Heart right ventricle (tissue), 16 donors: ENCODE measurements around the gene C16orf89. TPM values are rescaled to one million over a fixed set of nuclear protein-coding genes. Genes with fewer than 3 reads are reported as not detected.
"Not testable (repeated sequence)": the region's sequence is repeated elsewhere in the genome, so short reads cannot be mapped to it uniquely, and the experiment has no call there.

Experiments
- ATAC-seq, 8 donors: fragments of 200-7000 bp; cut with Tn5 transposase; one replicate each; pipeline ENCODE4 v1.9.1; 2020; ENCODE audit warnings: mild to moderate bottlenecking in 8 of 8, moderate library complexity in 8 of 8, moderate number of reproducible peaks in 1 of 8
- DNase-seq, 2 donors: peaks; one replicate each; pipeline ENCODE4 v3.0.0-alpha.2; 2020
- H3K27ac ChIP-seq, 10 donors: fragments of 200-600 bp; sonication (generic) in 2 of 10; one replicate each; pipeline versions ENCODE4 v1.5.0 to v1.8.0; 2020 to 2022; ENCODE audit warnings: mild to moderate bottlenecking in 3 of 10
- H3K27me3 ChIP-seq, 7 donors: fragments of 200-600 bp; one replicate each; pipeline ENCODE4 v1.8.0; 2021 to 2022; ENCODE audit warnings: mild to moderate bottlenecking in 2 of 7
- H3K36me3 ChIP-seq, 9 donors: fragments of 200-600 bp; sonication (generic) in 1 of 9; one replicate each; pipeline versions ENCODE4 v1.5.0 to v1.8.0; 2020 to 2022; ENCODE audit warnings: mild to moderate bottlenecking in 2 of 9
- H3K4me1 ChIP-seq, 9 donors: fragments of 200-600 bp; sonication (generic) in 1 of 9; one replicate each; pipeline versions ENCODE4 v1.5.0 to v1.8.0; 2020 to 2022; ENCODE audit warnings: mild to moderate bottlenecking in 4 of 9
- H3K4me3 ChIP-seq, 10 donors: fragments of 200-600 bp; sonication (generic) in 2 of 10; one replicate each; pipeline versions ENCODE4 v1.5.0 to v1.8.0; 2020 to 2022; ENCODE audit warnings: mild to moderate bottlenecking in 7 of 10, moderate library complexity in 2 of 10
- H3K9me3 ChIP-seq, 11 donors: fragments of 200-600 bp in 10 of 11; sonication (generic) in 2 of 11; one replicate each; pipeline versions ENCODE4 v1.5.0 to v1.8.0; 2013 to 2022; ENCODE audit warnings: mild to moderate bottlenecking in 2 of 11, control low read depth in 1 of 11, moderate library complexity in 1 of 11
- WGBS, 2 donors: extraction: QIAGEN DNeasy Blood & Tissue Kit; methylation state at CpG; one replicate each; pipeline ENCODE4 v1.1.7; 2013; ENCODE audit warnings: inconsistent platforms in 1 of 2; 5-methylcytosine and 5-hydroxymethylcytosine counted together
- intact Hi-C, 10 donors: fragments of 100-400 bp; cut with DNase I; formaldehyde crosslinking; loops; one replicate each; pipeline versions ENCODE4 v1.11.1 to v1.14.2; 2022
- polyA plus RNA-seq, 2 donors: library from polyadenylated mRNA; stranded (reverse); fragments of 200-250 nt; gene quantifications; one replicate each; pipeline ENCODE4 v1.2.3, GENCODE V29; 2013
- total RNA-seq, 10 donors: library from RNA; stranded (reverse); fragmentation: NEBNext Ultra II Directional in 3 of 10; extraction: Animal tissue kit (Norgen Biotek cat#: 25700) in 3 of 10; gene quantifications; one replicate each; pipeline versions ENCODE4 v1.2.1 to v1.2.4, GENCODE V29; 2021 to 2023
- donor health status: Arrhythmogenic right ventricular cardiomyopathy.
- donor health status: ischemic (EF 13 %, LVEDD 7.1; RV severe dilation, severe dysfunction).
- donor health status: healthy with polysubstance abuse.
- donor health status: DM: no; HTN: yes; CAD: no.
- donor health status: DM: no; HTN: no; CAD: no.
- donor health status: ischemic (EF 25% LVEDD 6.9; RV normal size, moderate dysfunction).
- donor health status: ischemic (EF 25% LVEDD 5.7; RV mildly dilated, moderate dysfunction).
- donor health status: healthy.
- donor health status: DM: yes; HTN: yes; CAD: no.
- donor health status: Ischemic cardiomyopathy.
- donor health status: ischemic (EF 35%, LVEDD 5.7; RV mildly dilated, moderate dysfunction).
- donor health status: nonischemic (EF 11% LVEDD 7.7; RV severe dilation, severe dysfunction).
- donor health status: DM: yes; HTN: yes; CAD: no.
- donor health status: PGD.
- donor health status: ischemic (EF 29% LVEDD 5.4; RV normal size, mild dysfunction).
- donor health status: nonischemic (EF 23%, LVEDD 6.1; RV moderate dilation, normal function).

The C16orf89 gene
- total and polyA plus RNA-seq, 12 donors, result 0.28 to 44.9 (median 5.0) TPM

DNA sequence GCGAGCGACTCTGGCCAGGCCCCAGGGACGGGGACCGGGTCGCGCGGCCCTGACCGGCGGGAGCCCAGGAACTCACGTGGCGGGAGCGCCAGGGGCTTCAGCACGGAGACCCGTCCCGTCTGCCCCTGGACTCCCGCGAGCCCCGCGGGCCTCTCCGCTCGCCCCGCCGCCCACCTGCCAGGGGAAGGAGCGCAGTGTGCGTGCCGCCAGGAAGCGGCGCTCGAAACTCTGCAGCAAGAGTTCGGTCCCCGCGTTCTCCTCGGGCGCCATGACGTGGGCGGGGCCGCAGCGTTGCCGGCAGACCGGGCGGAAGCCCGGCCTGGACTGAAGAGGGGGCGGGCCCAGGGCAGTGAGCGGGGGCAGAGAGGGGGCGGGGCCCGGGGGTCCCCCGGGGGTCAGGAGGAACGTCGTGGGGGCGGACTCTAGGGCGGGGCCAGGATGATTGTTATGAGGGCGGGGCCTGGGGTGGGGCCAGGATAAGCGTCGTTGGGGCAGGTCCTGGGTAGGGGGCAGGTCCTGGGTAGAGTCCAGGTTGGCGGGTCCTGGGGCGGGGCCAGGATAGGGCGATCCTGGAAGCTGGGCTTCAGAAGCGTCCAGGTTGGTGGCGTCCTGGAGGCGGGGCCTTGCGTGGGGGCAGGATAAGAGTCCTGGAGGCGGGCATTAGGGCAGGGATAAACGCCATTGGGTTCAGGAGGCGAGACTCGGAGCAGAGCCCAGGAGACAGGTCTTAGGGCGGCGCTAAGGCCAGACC, 31.9 kb upstream of the C16orf89 start, which contains the start of gene EEF2KMT:
Gene EEF2KMT, minus strand, starts transcription at position 326 of the 751 bp plus-strand sequence. Its CDS starts 56 bp downstream, at position 270.
- H3K36me3 ChIP-seq, H3K9me3 ChIP-seq, H3K27me3 ChIP-seq, intact Hi-C loops: not testable (repeated sequence)
- ATAC-seq (peak; percentile 100), DNase-seq (peak; percentile 99 to 100)
- peak within 1 kb of the TSS; percentile 56 to 97 (median 80) for H3K4me3 ChIP-seq
- 0% methylated on average over 55 to 67 of the region's 67 CpGs for WGBS, 2 donors
- peaks cover 0 to 15% (median 5%) of the 10 kb centered on the region in 9 donors for H3K4me1 ChIP-seq
- H3K27ac ChIP-seq, result peak within 1 kb of the TSS; percentile 8 to 91 (median 84)

- H3K27ac ChIP-seq, result peak overlapping the region in 9 of 10 donors; percentile 69 to 91 (median 83)
- ATAC-seq, H3K9me3 ChIP-seq, H3K36me3 ChIP-seq, H3K27me3 ChIP-seq, intact Hi-C loops: not testable (repeated sequence)
- DNase-seq, result peak in 1 of 2 donors; percentile 29
- H3K4me3 ChIP-seq, result peak overlapping the region; percentile 56 to 97 (median 80)
- H3K4me1 ChIP-seq, result peaks cover 0 to 15% (median 5%) of the 10 kb centered on the region in 9 donors
- 0% methylated on average over 23 of the region's 23 CpGs for WGBS, 2 donors
These were observed 31.3 kb upstream of the C16orf89 start for GRCh38 chr16:5097061-5097469.

GRCh38 chr16:5096437-5097060, 30.8 kb upstream of the C16orf89 start:
- DNase-seq, intact Hi-C loops, ATAC-seq: not testable (repeated sequence)

GRCh38 chr16:5095145-5095830, 29.5 kb upstream of the C16orf89 start:
- DNase-seq, ATAC-seq, H3K4me3 ChIP-seq, H3K27ac ChIP-seq, H3K9me3 ChIP-seq, H3K27me3 ChIP-seq, intact Hi-C loops, H3K36me3 ChIP-seq: not testable (repeated sequence)
- peaks cover 0 to 15% (median 5%) of the 10 kb centered on the region in 9 donors for H3K4me1 ChIP-seq
- 62 to 63% methylated on average over 11 of the region's 11 CpGs for WGBS, 2 donors

More at GRCh38 chr16:5096437-5097060, 30.8 kb upstream of the C16orf89 start:
- H3K36me3 ChIP-seq, H3K9me3 ChIP-seq, H3K27me3 ChIP-seq: not testable (repeated sequence)
- peak overlapping the region; percentile 56 to 97 (median 80) for H3K4me3 ChIP-seq
- peaks cover 0 to 15% (median 5%) of the 10 kb centered on the region in 9 donors for H3K4me1 ChIP-seq
- 29 to 33% methylated on average over 7 of the region's 7 CpGs for WGBS, 2 donors
- H3K27ac ChIP-seq, result peak overlapping the region in 3 of 10 donors; percentile 83 to 89 (median 84)

DNA sequence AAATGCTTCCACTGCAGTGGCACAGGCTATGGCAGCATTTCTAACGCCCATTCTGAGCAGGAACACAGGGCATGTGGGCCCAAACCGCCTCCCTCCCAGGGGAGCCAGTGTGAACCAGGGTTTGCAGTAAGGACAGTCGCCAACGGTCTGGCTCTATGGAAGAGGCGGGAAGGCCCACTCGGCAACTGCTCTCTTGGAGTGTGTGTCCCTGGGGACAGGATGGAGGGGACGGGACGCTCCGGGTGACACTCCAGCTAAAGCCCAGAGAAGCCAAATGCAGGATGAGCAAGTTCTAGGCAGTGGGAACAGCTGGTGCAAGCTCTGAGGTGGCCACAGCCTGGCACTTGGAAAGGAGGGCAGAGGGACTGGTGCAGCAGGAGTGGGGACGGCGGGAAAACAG, 28.0 kb upstream of the C16orf89 start:
- 66 to 73% methylated on average over 11 of the region's 11 CpGs for WGBS, 2 donors
- H3K27ac ChIP-seq, H3K9me3 ChIP-seq, H3K4me3 ChIP-seq, ATAC-seq, H3K27me3 ChIP-seq, H3K4me1 ChIP-seq, intact Hi-C loops, DNase-seq: not testable (repeated sequence)
- peaks cover 0 to 19% (median 0%) of the 10 kb centered on the region in 9 donors for H3K36me3 ChIP-seq

DNA sequence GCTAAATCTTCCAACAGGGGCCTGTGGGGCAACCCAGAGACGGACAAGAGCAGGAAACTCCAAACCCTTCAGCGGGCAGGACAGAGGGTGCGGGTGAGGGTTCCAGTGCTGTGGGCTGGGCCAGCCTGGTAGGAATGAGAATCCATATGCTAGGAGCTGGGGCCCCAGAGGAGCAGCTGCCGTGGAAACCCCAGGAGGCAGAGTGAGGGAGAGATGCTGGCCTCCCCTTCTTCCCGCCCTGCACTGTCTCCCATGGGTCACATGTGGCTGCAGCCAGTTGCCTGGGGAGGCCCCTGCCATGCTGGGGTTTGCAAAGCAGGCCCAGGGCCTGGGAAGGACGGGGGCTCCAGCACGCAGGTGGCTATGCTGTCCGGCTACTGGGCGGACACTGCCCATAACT, 27.3 kb upstream of the C16orf89 start:
- DNase-seq, H3K9me3 ChIP-seq, ATAC-seq, H3K4me1 ChIP-seq, H3K27ac ChIP-seq, H3K27me3 ChIP-seq, intact Hi-C loops, H3K4me3 ChIP-seq: not testable (repeated sequence)
- H3K36me3 ChIP-seq, result peaks cover 0 to 25% (median 0%) of the 10 kb centered on the region in 9 donors
- 89 to 93% methylated on average over 6 to 9 of the region's 9 CpGs for WGBS, 2 donors

- intact Hi-C loops, ATAC-seq, H3K4me3 ChIP-seq, DNase-seq, H3K27me3 ChIP-seq, H3K9me3 ChIP-seq, H3K27ac ChIP-seq, H3K4me1 ChIP-seq: not testable (repeated sequence)
- 87% methylated on average over 9 of the region's 9 CpGs for WGBS, 2 donors
- H3K36me3 ChIP-seq, result peaks cover 0 to 47% (median 0%) of the 10 kb centered on the region in 9 donors
These were observed 24.8 kb upstream of the C16orf89 start for GRCh38 chr16:5090592-5090991.

GRCh38 chr16:5089911-5090555, 24.3 kb upstream of the C16orf89 start:
- intact Hi-C loops, H3K9me3 ChIP-seq, ATAC-seq, H3K4me1 ChIP-seq, H3K27ac ChIP-seq, H3K27me3 ChIP-seq, DNase-seq, H3K4me3 ChIP-seq: not testable (repeated sequence)
- H3K36me3 ChIP-seq, result peaks cover 0 to 53% (median 2%) of the 10 kb centered on the region in 9 donors
- WGBS, 2 donors, result 88 to 90% methylated on average over 26 of the region's 26 CpGs

- H3K27me3 ChIP-seq, intact Hi-C loops, H3K9me3 ChIP-seq, H3K27ac ChIP-seq, ATAC-seq, H3K4me1 ChIP-seq, H3K4me3 ChIP-seq, DNase-seq: not testable (repeated sequence)
- H3K36me3 ChIP-seq, result peaks cover 0 to 56% (median 5%) of the 10 kb centered on the region in 9 donors
- WGBS, 2 donors, result 92 to 95% methylated on average over 17 of the region's 17 CpGs
These were observed 23.2 kb upstream of the C16orf89 start for GRCh38 chr16:5088936-5089335.

- 95% methylated on average over 18 of the region's 18 CpGs for WGBS, 2 donors
- H3K27me3 ChIP-seq, ATAC-seq, H3K9me3 ChIP-seq, H3K4me1 ChIP-seq, DNase-seq, intact Hi-C loops, H3K4me3 ChIP-seq, H3K27ac ChIP-seq: not testable (repeated sequence)
- peaks cover 0 to 62% (median 5%) of the 10 kb centered on the region in 9 donors for H3K36me3 ChIP-seq
These were observed 22.5 kb upstream of the C16orf89 start for GRCh38 chr16:5088086-5088790.
